GM18873 (cell line): Measurements from ENCODE around the gene CFAP70.
"Not testable (repeated sequence)": the region's sequence is repeated elsewhere in the genome, so short reads cannot be mapped to it uniquely, and the experiment has no call there.

Experiments
- ATAC-seq: cut with Tn5 transposase; IDR thresholded peaks from one replicate; pipeline ENCODE4 v1.9.1; 2021; ENCODE audit warnings: mild to moderate bottlenecking, moderate library complexity, moderate number of reproducible peaks; ENCODE audit not compliant: unreplicated experiment, low FRiP score

The CFAP70 gene

GRCh38 chr10:73261362-73261995 lies 97.2 kb downstream of the CFAP70 start:
- no peak for ATAC-seq

DNA sequence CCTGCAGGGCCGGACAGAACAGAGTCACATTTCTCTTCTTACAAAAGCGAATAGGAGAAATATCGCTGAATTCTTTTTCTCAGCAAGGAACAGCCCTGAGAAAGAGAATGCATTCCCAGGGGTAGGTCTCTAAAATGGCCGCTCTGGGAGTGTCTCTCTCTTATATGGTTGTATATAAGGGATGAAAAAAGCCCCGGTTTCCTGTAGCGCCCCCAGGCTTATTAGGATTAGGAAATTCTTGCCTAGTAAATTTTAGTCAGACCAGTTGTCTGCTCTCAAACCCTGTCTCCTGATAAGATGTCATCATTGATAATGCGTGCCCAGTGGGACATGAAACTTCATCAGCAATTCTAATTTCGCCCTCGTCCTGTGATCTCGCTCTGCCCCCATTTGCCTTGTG lies 100.1 kb downstream of the CFAP70 start:
- not testable (repeated sequence) for ATAC-seq

GRCh38 chr10:73253225-73253555 lies 105.5 kb downstream of the CFAP70 start:
- no peak for ATAC-seq

GRCh38 chr10:73252445-73253224 lies 106.0 kb downstream of the CFAP70 start, which contains the start of gene MRPS16:
Gene MRPS16 (minus strand): TSS chr10:73252644. CDS start chr10:73252482, 162 bp downstream.
- ATAC-seq, result peak; percentile 80

GRCh38 chr10:73251683-73252444 lies 106.8 kb downstream of the CFAP70 start:
- ATAC-seq, result no peak

DNA sequence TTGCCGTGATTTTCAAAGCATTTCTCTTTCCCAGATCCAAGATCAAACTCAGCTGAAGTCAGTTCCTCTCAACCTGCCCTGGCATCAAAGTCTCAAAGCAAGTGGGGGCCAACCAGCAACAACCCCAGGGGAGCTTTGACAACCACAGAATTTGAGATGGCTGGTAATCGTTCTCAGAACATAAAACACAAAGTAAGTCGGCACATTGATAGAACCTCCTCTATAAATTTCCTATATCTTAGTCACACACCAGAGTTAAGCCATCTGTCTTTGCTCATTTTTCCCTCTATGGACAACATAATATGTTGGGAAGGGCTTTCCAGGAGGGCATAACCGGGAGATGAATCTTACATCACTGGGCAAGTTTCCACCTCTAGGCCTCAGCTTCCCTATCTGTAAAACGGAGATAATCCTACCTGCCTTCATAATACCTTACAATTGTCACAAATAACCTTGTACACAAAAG lies 110.4 kb downstream of the CFAP70 start:
- ATAC-seq, result no peak

DNA sequence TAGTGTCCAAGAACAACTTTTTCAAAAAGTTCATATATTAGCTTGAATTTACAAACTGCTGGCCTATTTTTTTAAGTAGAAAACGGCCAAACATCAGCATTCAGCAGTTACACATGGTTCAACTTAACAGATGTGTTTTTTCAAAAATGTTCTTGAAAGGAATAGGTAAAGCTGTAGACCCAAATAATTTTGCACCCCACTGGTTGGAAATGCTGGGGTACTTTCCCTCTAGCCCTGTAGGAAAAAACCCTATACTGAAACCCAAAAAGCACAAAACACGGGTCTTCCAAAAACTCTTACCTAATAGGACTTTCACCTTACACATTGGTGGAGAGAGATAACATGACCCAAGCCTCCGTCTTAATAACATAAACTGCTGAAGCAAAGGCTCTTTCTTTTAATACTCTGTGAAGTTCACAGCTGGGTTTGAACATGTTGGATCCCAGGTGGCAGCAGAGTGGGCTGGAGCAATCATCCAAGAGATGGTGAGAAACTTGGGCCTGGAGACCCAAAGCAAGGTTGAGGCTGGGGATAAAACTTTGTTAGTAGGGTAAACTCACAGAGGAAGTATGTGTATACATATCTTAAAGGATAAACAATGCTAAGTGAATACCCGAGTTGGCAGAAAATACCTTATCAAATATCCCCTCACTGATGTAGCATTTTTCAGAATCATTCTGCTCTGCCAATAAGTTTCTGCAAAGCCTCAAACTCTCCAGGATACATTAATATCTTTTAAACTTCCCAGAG lies 111.0 kb downstream of the CFAP70 start:
- no peak for ATAC-seq

GRCh38 chr10:73246646-73247508 lies 111.8 kb downstream of the CFAP70 start, which contains the start of gene DNAJC9:
Gene DNAJC9 (minus strand): TSS chr10:73247255. CDS start chr10:73247189, 66 bp downstream.
- ATAC-seq, result peak; percentile 66

DNA sequence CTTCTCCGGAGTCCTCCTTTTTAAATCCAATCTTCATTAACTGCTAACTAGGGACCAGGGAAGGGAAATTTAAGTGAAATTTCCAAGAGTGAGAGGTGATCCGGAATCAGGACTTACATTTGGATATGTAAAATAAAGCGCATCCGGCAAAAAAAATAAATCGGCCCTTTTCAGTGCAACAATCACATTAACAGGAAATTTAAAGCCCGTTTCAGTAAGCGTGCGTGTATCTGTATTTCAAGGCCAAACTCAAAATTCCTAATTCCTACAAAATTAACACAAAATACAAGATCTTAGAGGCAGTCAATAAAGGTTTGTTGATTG lies 112.4 kb downstream of the CFAP70 start:
- no peak for ATAC-seq

DNA sequence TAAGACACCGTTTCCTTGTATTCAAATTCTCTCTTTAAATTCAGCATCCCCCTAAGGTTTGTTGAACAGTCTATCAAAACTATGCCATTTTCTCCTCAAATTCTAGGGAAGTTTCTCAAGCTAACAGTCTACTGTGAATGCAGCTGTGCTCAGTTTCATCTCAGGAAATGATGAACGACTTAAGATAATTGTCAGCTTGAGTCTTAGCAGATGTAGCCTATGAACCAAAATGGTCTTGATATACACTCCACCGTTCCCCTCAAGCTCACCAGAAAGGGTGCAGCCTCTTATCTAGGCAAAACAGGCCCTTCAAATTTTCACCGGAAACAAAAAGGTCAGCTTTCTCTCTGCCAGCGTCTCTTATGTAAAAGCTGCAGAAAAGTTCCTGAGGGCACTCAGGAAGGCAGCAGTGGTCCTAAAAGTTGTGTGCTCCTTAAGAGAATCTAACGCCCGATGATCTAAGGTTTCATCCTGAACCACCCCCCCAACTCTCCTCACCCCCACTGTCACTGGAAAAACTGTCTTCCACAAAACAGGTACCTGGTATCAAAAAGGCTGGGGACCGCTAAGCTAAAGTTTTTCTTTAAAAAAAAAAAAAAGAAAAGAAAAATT lies 113.7 kb downstream of the CFAP70 start:
- no peak for ATAC-seq

DNA sequence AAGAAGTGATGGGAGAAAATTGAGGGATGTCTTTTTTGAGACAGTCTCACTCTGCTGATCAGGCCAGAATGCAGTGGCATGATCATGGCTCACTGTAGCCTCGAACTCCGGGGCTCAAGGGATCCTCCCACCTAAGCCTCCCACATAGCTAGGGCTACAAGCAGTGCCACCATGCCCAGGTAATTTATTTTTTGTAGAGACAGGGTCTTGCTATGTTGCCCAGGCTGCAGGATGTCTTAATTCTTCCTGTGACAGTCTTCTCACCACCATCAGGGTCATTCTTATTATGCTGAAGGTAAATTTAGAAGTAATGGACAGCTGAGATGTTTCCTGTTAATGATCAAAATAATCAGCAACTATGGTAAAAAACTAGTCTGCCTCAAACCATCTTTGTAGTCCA lies 118.8 kb downstream of the CFAP70 start:
- no peak for ATAC-seq

- no peak for ATAC-seq
Measured at GRCh38 chr10:73238990-73239566, 119.6 kb downstream of the CFAP70 start.

DNA sequence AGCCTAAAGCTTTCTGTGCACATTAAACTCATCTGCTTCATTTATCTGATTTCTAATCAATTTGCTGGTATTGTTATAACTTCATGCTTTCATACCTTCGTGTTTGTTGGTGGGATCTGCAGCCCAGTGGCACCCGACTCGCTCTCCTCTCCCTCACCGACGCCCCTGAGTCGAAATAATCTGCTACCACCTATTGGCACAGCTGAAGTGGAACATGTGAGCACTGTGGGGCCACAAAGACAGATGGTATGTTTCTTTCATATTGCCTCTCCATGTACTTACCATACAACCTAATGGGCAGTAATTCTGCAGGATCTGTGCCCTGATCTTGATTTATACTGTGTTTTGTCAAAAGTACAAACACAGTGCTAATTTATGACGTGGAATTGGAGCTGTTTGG lies 124.0 kb downstream of the CFAP70 start:
- no peak for ATAC-seq

- ATAC-seq, result no peak
Measured at GRCh38 chr10:73233883-73234282, 124.8 kb downstream of the CFAP70 start.

DNA sequence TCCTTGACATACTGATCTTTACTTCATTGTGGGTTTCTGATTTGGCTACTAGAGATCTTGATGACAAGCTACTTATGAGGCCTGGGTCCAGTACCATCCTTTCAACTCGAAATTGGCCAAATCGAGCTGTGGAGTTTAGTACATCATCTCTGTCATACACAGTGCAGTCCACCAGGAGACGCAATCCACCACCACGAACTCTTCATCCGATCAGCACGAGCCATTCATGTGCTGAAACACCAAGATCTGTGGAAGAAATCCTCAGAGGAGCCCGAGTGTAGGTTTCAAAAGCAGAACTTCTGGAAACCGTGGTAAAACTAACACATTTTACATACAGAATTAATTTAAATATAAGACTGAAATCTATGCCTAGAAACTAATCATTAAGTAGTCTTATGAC lies 125.8 kb downstream of the CFAP70 start:
- no peak for ATAC-seq

DNA sequence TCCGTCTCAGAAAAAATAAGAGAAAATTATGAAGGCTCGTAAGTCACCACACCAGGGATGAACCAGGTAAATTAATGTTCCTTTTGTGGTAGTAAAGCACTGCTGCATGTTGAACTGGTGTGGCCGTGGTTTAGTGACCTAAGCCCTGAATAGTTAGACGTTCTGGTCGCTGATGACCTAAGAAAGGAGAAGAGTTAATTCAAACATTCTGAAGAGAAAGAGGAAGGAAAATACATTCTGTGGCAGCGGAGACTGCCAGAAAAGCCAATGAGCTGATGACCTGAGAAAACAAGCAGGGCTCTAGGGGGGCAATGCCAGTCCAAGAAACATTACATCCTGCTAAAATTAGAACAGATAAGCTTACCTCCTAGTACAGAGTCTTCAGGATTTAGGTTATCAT lies 129.1 kb downstream of the CFAP70 start:
- no peak for ATAC-seq

DNA sequence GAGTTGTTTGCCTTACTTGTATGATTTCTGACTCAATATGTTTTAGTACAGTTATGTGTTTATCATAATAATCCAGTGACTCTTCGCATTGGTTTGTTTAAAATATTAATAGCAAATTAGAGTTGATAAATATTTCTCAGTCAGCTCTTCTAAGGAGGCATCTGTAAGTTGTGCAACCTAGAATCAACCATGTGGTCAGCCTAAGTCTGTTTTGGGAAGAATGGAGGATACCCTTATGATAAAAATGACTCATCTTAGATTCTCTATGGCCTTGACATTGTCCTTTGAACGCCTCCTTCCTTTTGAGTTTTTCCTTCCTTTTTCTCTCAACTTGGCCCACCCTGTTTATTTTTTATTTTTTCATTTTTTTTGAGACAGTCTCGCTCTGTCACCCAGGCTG lies 130.4 kb downstream of the CFAP70 start:
- ATAC-seq, result no peak

DNA sequence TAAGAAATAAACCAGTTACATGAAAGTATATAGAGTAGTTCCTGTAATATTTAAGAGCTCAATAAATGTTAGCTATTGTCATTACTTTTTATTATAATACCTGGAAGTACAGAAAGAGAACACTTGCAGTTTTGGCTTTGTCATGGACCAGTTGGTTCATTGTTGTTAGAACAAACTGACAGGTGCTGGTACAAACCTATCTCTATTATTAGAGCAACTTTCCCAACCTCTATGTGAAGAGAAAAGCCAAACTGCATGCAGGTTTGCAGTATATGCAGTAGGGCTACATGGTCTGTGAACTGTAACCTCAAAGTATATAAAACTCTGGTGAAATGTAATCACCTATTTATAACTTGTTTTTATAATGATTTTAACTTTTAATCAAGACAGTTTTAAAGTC lies 132.0 kb downstream of the CFAP70 start:
- no peak for ATAC-seq

- no peak for ATAC-seq
Measured at GRCh38 chr10:73225518-73225917, 133.1 kb downstream of the CFAP70 start.
